Lower leg skin (tissue), 4 donors: ENCODE measurements around the gene UGP2. TPM values are rescaled to one million over a fixed set of nuclear protein-coding genes. Genes with fewer than 3 reads are reported as not detected.

Experiments
- DNase-seq, 2 donors: peaks; one replicate each; pipeline ENCODE4 v3.0.0-alpha.2; 2019; ENCODE audit warnings: low spot score in 2 of 2
- H3K4me3 ChIP-seq: fragments of 200-600 bp; sonication (generic); 2 replicates; pipeline ENCODE4 v1.5.1; 2017; ENCODE audit warnings: mild to moderate bottlenecking, low read depth; ENCODE audit not compliant: poor library complexity, severe bottlenecking
- CTCF ChIP-seq, 3 donors: fragments of 450-650 bp; IDR thresholded peaks; one replicate each; pipeline ENCODE4 v1.5.1; 2016; ENCODE audit warnings: antibody characterized with exemption in 3 of 3, mild to moderate bottlenecking in 3 of 3, moderate library complexity in 2 of 3
- POLR2A ChIP-seq, 2 donors: fragments of 450-650 bp; IDR thresholded peaks; one replicate each; pipeline ENCODE4 v1.6.1; 2016 to 2017; ENCODE audit warnings: antibody characterized with exemption in 2 of 2, mild to moderate bottlenecking in 1 of 2, moderate library complexity in 1 of 2
- WGBS, 2 donors: methylation state at CpG; one replicate each; pipeline ENCODE4 v1.1.5; 2018; 5-methylcytosine and 5-hydroxymethylcytosine counted together
- intact Hi-C: fragments of 100-400 bp; cut with DNase I; formaldehyde crosslinking; loops from one replicate; pipeline ENCODE4 v1.15.0; 2023; ENCODE audit warnings: low total_unique reads
- total RNA-seq, 4 donors: library from RNA; depleted of rRNA; stranded (reverse); fragments of >200 nt; gene quantifications; one replicate each; pipeline ENCODE4 v1.1.0, GENCODE V29; 2016

UGP2 gene
- total RNA-seq, 4 donors from 2014 or later = 61.1 to 153 (median 92.7) TPM

DNA sequence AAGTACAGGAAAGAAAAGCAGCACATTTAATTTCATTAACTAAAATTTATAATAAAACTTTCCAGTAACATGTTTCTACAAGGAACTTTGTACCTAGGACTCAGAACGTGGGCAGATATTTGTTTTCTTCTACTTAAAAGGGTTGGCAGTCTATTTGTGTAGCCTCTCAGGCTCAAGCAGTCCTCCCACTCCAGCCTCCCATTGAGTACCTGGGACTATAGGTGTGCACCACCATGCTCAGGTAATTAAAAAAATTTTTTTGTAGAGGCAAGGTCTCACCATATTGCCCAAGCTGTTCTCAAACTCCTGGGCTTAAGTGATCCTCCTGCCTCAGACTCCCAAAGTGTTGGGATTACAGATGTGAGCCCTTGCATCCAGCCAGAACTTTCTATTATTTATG lies 36.8 kb downstream of the UGP2 start:
- TF ChIP-seq CTCF (IDR thresholded peaks at IDR 0.05) (no peak), POLR2A (IDR thresholded peaks at IDR 0.05) (no peak)

DNA sequence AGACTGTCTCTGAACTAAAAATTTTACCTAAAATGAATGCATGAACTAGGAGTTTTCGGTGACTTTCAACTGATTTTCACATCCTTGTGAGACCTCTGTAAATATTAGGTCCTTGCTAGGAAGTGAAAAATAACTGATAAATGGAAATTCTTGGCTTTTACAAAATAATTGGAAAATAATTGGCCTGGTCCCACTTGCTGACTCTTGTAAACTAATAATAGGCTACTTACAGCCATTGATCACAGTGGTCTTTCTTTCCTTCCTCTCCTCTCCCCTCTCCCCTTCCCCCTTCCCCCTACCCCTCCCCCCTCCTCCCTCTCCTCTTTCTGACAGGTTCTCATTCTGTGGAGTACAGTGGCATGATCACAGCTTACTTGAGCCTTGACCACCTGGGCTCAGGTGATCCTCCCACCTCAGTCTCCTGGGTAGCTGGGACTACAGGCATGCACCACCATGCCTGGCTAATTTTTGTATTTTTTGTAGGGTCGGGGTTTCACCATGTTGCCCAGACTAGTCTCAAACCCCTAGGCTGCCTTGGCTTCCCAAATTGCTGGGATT lies 38.3 kb downstream of the UGP2 start:
- intact Hi-C loops = no loop called here
- DNase-seq = no peak
- 86 to 87% methylated on average over 2 of the region's 2 CpGs for WGBS, 2 donors
- H3K4me3 ChIP-seq = no peak overlapping the region
- TF ChIP-seq POLR2A (IDR thresholded peaks at IDR 0.05) = no peak
- no peak for TF ChIP-seq CTCF (IDR thresholded peaks at IDR 0.05)

More for the DNA sequence above, 36.8 kb downstream of the UGP2 start:
- intact Hi-C loops = no loop called here
- no peak for DNase-seq
- 91 to 94% methylated on average over 1 of the region's 1 CpG for WGBS, 2 donors
- no peak overlapping the region for H3K4me3 ChIP-seq

DNA sequence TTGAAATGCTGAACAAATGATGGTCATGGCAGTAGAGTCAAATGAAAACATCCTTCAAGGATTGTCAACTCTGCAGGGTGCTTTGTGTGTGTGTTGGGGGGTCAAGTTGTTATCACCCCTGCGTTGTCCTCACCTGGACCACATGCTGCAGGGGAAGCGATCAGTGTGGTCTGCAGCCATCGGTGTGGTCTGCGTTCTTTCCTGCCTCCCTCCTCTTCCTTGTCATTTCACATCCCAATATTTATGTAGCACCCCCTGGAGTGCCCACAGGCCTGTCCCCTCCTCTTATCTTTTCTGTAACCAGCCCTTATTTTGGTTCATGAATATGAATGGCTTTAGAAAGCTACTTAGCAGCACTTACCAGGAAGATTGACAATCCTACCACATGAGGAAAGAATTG lies 38.9 kb downstream of the UGP2 start:
- DNase-seq = no peak
- intact Hi-C loops = no loop called here
- WGBS, 2 donors = 82 to 87% methylated on average over 4 of the region's 4 CpGs
- TF ChIP-seq POLR2A (IDR thresholded peaks at IDR 0.05) (no peak), CTCF (IDR thresholded peaks at IDR 0.05) (no peak)
- no peak overlapping the region for H3K4me3 ChIP-seq

DNA sequence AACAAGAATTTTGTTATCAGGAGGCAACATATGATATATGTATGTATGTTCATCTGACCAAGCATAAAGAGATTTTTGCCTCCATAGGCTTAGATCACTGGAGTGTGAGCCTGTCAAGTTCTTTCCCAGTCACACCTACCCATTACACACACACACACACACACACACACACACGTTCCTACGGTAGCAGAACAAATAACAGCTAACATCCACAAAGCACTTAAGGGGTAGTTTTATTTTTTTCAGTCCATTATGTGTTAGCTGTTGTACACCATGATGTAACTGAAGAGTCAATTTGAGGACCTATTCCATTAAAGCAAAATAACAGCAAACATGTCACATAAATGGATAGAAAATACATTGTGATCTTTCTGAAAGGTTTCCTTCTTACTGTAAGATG lies 39.5 kb downstream of the UGP2 start:
- no peak for DNase-seq
- no peak overlapping the region for H3K4me3 ChIP-seq
- TF ChIP-seq POLR2A (IDR thresholded peaks at IDR 0.05) = no peak
- no peak for TF ChIP-seq CTCF (IDR thresholded peaks at IDR 0.05)
- intact Hi-C loops = no loop called here
- WGBS, 2 donors = 89 to 93% methylated on average over 2 of the region's 2 CpGs

GRCh38 chr2:63882395-63883105 lies 40.9 kb downstream of the UGP2 start:
- intact Hi-C loops = no loop called here
- DNase-seq = no peak
- H3K4me3 ChIP-seq = no peak overlapping the region
- TF ChIP-seq POLR2A (IDR thresholded peaks at IDR 0.05) (no peak), CTCF (IDR thresholded peaks at IDR 0.05) (no peak)
- WGBS, 2 donors = 80 to 88% methylated on average over 3 of the region's 3 CpGs
